Dedifferentiated amniotic fluid mesenchymal stem cell (primary cell): ENCODE results near the gene KRT6C.
"Not testable (repeated sequence)": the region's sequence is repeated elsewhere in the genome, so short reads cannot be mapped to it uniquely, and the experiment has no call there.

ENCODE experiments used
- DNase-seq: peaks from one replicate; pipeline ENCODE4 v3.0.0-alpha.2; 2016; ENCODE audit errors: extremely low spot score

The KRT6C gene

GRCh38 chr12:52473768-52474167, at the start of gene KRT6C:
KRT6C (minus strand) TSS chr12:52473805; CDS start chr12:52473737, 68 bp downstream.
- no peak for DNase-seq

GRCh38 chr12:52522346-52523011, 48.9 kb upstream of the KRT6C start:
- no peak for DNase-seq

- no peak for DNase-seq
Observed at GRCh38 chr12:52521568-52522266, 48.1 kb upstream of the KRT6C start.

- DNase-seq = no peak
Observed at GRCh38 chr12:52521175-52521567, 47.6 kb upstream of the KRT6C start.

GRCh38 chr12:52519826-52520662, 46.4 kb upstream of the KRT6C start, which contains the start of gene KRT5:
KRT5 (minus strand) TSS chr12:52520394; CDS start chr12:52520296, 98 bp downstream.
- no peak for DNase-seq

- DNase-seq = no peak
Observed at GRCh38 chr12:52519387-52519703, 45.7 kb upstream of the KRT6C start.

GRCh38 chr12:52518574-52519386, 45.2 kb upstream of the KRT6C start:
- no peak for DNase-seq

- DNase-seq = no peak
Observed at GRCh38 chr12:52517888-52518287, 44.3 kb upstream of the KRT6C start.

GRCh38 chr12:52517005-52517835, 43.6 kb upstream of the KRT6C start:
- DNase-seq = no peak

- DNase-seq = no peak
Observed at GRCh38 chr12:52515927-52516831, 42.6 kb upstream of the KRT6C start.

- DNase-seq = no peak
Observed at GRCh38 chr12:52515319-52515646, 41.7 kb upstream of the KRT6C start.

GRCh38 chr12:52514471-52515318, 41.1 kb upstream of the KRT6C start:
- no peak for DNase-seq

- no peak for DNase-seq
Observed at GRCh38 chr12:52513736-52514135, 40.1 kb upstream of the KRT6C start.

GRCh38 chr12:52508211-52508610, 34.6 kb upstream of the KRT6C start:
- no peak for DNase-seq

GRCh38 chr12:52506858-52507715, 33.5 kb upstream of the KRT6C start:
- peak; percentile 47 for DNase-seq

GRCh38 chr12:52502877-52503276, 29.3 kb upstream of the KRT6C start:
- no peak for DNase-seq

- no peak for DNase-seq
Observed at GRCh38 chr12:52501490-52501889, 27.9 kb upstream of the KRT6C start.

- DNase-seq = not testable (repeated sequence)
Observed at GRCh38 chr12:52500574-52500973, 27.0 kb upstream of the KRT6C start.
